Spleen (tissue), 7 donors: ENCODE results near the gene CDH13.

Source experiments
- CTCF ChIP-seq, 11 experiments: fragments of 200-600 bp in 7 of 11; fragments of 450-650 bp in 4 of 11; sonication (generic) in 4 of 11; IDR thresholded peaks in 8 of 11; conservative IDR thresholded peaks in 3 of 11; 1 replicate in 7 of 11; 2 replicates in 4 of 11; pipeline versions ENCODE4 v1.4.0 to v1.8.0; 2016 to 2021; ENCODE audit warnings: antibody characterized with exemption in 11 of 11, inconsistent platforms in 4 of 11, mild to moderate bottlenecking in 1 of 11
- POLR2AphosphoS5 ChIP-seq, 3 donors: sonication (generic); formaldehyde crosslinking; IDR thresholded peaks; one replicate each; pipeline ENCODE4 v1.5.1; 2017; ENCODE audit warnings: antibody characterized with exemption in 3 of 3
- donor health status: DM: no; HTN: no; CAD: no; lungs with moderate emphysema.
- donor health status: DM: no; HTN: no; CAD: no.
- donor health status: DM: no; HTN: no; CAD: no.

DNA sequence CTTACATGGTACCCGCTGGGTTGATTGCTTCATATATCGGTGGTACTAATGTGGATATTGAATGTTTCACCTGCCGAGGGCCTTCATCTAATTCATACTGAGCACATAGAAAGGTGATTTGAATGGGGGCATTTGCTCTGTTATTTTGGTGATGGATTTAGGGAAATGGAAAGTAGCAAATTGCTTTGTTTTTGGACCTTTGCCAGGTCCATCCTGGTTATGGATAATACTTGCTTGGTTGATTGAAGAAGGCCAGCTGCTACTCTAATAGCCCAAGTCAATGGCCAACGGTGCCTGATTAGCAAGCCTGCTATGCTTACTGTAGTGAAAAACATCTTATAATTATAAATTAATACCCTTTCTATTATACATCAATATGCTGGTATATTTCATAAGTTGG is 253.6 kb downstream of the CDH13 start:
- TF ChIP-seq CTCF (IDR thresholded peaks at IDR 0.05 in 8 of 11, conservative IDR thresholded peaks at IDR 0.05 in 3 of 11): no peak
- no peak for TF ChIP-seq POLR2AphosphoS5 (IDR thresholded peaks at IDR 0.05)
